Stimulated activated CD8-positive, alpha-beta memory T cell treated with anti-CD3 and anti-CD28 coated beads, Interleukin-12 subunit alpha, Interleukin-12 subunit beta, amount 100 ng/mL, for 24 hours (primary cell): Measurements from ENCODE around the gene PPM1N.
A peak's percentile ranks its signal among the peaks of the same experiment; 100 is the strongest.

Source experiments
- DNase-seq: peaks from one replicate; pipeline ENCODE4 v3.0.0-alpha.2; 2020; ENCODE audit errors: extremely low read depth

PPM1N gene

GRCh38 chr19:45470762-45471081, 27.5 kb upstream of the PPM1N start:
- no peak for DNase-seq

- DNase-seq: no peak
Measured at GRCh38 chr19:45471111-45471930, 26.9 kb upstream of the PPM1N start.

- DNase-seq: no peak
Measured at GRCh38 chr19:45471931-45472562, 26.2 kb upstream of the PPM1N start.

- no peak for DNase-seq
Measured at GRCh38 chr19:45472563-45473366, 25.5 kb upstream of the PPM1N start.

- no peak for DNase-seq
Measured at GRCh38 chr19:45473367-45473681, 24.9 kb upstream of the PPM1N start.

- no peak for DNase-seq
Measured at GRCh38 chr19:45473682-45474605, 24.3 kb upstream of the PPM1N start.

- no peak for DNase-seq
Measured at GRCh38 chr19:45474606-45475521, 23.4 kb upstream of the PPM1N start.

GRCh38 chr19:45475537-45476291, 22.5 kb upstream of the PPM1N start:
- no peak for DNase-seq

- DNase-seq: no peak
Measured at GRCh38 chr19:45476304-45476703, 21.9 kb upstream of the PPM1N start.

GRCh38 chr19:45477186-45477585, 21.1 kb upstream of the PPM1N start:
- no peak for DNase-seq

GRCh38 chr19:45477713-45478453, 20.4 kb upstream of the PPM1N start:
- no peak for DNase-seq

- peak; percentile 71 for DNase-seq
Measured at GRCh38 chr19:45478454-45479238, 19.6 kb upstream of the PPM1N start.

GRCh38 chr19:45483033-45483432, 15.2 kb upstream of the PPM1N start:
- DNase-seq: no peak

- no peak for DNase-seq
Measured at GRCh38 chr19:45484273-45484945, 13.8 kb upstream of the PPM1N start.

- DNase-seq: peak; percentile 95
Measured at GRCh38 chr19:45485305-45486077, 12.8 kb upstream of the PPM1N start.

- no peak for DNase-seq
Measured at GRCh38 chr19:45488708-45489107, 9.5 kb upstream of the PPM1N start.

- DNase-seq: no peak
Measured at GRCh38 chr19:45489216-45489855, 8.9 kb upstream of the PPM1N start.
